GM20000 (cell line): ENCODE data around the gene SPTAN1.

Source experiments
- DNase-seq: peaks from one replicate; pipeline ENCODE4 v3.0.0; 2012; ENCODE audit warnings: low spot score
- CTCF ChIP-seq: IDR thresholded peaks from 2 replicates; pipeline ENCODE4 v1.5.1; 2012; ENCODE audit warnings: mild to moderate bottlenecking, control low read depth; ENCODE audit errors: extremely low read depth, missing control alignments

SPTAN1 gene

DNA sequence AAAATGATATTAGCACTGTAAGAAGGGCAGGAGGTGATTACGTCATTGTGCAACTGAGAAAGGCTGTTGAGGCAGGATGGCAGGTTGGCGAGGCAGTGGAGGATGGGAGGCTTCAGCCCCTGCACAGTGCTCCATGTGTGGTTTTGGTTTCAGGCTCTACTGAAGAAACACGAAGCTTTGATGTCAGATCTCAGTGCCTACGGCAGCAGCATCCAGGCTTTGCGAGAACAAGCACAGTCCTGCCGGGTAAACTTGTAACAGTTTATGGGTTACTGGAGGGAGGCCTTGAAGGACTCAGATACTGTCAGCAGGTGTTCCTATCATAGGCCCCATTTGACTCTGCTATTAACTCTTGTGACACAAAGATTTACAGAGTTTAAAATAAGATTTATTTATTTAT is 35.1 kb downstream of the SPTAN1 start:
- peak; percentile 11 for DNase-seq
- TF ChIP-seq CTCF: no peak

DNA sequence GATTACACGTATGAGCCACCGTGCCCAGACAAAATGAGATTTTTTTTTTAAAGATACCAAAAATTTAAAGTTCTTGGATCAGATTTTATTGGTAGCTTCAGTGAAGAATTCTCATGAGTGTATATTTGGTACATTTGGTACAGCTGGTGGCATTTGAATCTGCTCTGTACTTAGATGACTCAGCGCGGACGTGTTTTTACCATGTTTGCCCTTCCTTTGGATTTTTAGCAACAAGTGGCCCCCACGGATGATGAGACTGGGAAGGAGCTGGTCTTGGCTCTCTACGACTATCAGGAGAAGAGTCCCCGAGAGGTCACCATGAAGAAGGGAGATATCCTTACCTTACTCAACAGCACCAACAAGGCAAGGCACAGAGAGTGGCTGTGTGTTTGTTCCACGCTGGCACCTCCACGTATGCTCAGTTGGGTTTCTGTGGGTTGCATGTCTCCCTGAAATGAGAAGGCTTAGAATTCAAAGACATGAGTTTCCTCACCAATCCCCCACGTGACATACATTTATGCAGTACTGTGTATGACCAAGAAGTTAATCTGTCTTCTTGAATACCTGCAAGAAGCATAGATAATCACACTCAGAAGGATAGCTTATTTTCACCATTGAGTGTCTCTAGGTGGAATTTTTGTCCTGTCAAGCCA is 36.3 kb downstream of the SPTAN1 start:
- no peak for TF ChIP-seq CTCF
- DNase-seq: no peak

GRCh38 chr9:128593039-128593438 is 40.7 kb downstream of the SPTAN1 start:
- DNase-seq: no peak
- TF ChIP-seq CTCF: no peak

DNA sequence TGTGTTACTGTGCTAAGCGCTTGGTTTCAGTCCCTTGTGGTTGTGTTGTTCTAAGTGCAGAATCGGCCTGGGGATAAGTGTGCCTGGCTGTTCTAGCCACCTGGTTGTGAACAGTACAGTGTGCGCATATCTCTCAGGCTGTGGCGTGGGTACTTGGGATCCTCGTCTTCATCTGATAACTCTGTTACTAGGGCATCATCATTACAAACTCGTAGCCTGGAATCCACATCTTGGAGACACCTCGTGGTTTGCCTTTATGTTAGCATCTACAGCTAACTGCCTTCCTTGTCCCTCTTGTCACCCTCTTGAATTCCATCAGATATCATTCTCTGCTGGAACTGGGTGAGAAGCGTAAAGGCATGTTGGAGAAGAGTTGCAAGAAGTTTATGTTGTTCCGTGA is 41.5 kb downstream of the SPTAN1 start:
- DNase-seq: no peak
- TF ChIP-seq CTCF: no peak

DNA sequence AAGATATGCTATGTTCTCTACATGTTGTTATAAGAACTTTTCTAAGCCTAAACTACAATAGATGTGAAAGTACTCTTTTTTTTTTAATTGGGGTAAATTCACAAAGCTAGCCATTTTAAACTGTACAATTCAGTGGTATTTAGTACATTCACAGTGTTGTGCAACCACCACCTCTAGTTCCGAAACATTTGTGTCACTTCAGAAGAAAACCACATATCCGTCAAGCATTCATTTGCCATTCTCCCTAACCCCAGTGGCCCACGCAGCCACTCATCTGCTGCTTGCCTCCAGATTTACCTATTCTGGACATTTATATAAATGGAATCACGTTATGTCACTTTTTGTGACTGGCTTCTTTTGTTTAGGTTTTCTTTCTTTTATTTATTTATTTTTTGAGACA is 43.1 kb downstream of the SPTAN1 start:
- TF ChIP-seq CTCF: no peak
- no peak for DNase-seq

DNA sequence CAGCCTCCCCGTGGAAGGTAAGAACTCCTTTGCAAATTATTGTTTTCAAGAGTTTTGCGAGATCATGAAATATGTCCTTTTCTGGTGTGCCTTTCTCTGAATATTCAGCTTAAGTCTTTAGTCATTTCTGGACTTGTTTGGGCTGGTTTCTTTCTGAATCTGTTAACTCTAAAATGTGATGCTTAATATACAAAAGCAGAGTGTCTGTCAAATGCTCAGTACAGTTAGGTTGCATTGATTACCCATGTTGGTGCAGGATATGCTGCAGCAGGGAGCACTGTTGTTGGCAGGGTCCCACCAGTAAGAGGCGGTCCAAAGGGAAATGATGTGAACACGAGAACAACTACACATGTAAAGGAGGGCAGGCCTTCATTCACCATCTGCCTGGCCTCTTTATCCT is 47.7 kb downstream of the SPTAN1 start:
- DNase-seq: no peak

GRCh38 chr9:128603697-128604096 is 51.3 kb downstream of the SPTAN1 start:
- DNase-seq: no peak
- no peak for TF ChIP-seq CTCF

More for the DNA sequence above, 47.7 kb downstream of the SPTAN1 start:
- TF ChIP-seq CTCF: no peak
